Osteoblast (primary cell): ENCODE data around the gene PI4K2A. TPM values are rescaled to one million over a fixed set of nuclear protein-coding genes. Genes with fewer than 3 reads are reported as not detected.

Source experiments
- DNase-seq: peaks from one replicate; pipeline ENCODE4 v3.0.0; 2011; ENCODE audit warnings: low spot score, mixed read lengths; ENCODE audit not compliant: insufficient read length; ENCODE audit errors: missing footprints
- H2AFZ ChIP-seq: 2 replicates; pipeline ENCODE4 v1.6.0; 2011; ENCODE audit warnings: mild to moderate bottlenecking, low read length
- H3K27ac ChIP-seq: 2 replicates; pipeline ENCODE4 v1.5.1; 2011; ENCODE audit warnings: mild to moderate bottlenecking, low read depth, low read length, moderate library complexity
- H3K27me3 ChIP-seq: 2 replicates; pipeline ENCODE4 v1.6.0; 2012; ENCODE audit warnings: mild to moderate bottlenecking, control low read depth, inconsistent platforms, low read length, moderate library complexity; ENCODE audit not compliant: insufficient read depth
- H3K36me3 ChIP-seq: 2 replicates; pipeline ENCODE4 v1.5.1; 2011; ENCODE audit warnings: mild to moderate bottlenecking, low read length, control low read depth, moderate library complexity; ENCODE audit not compliant: insufficient read depth
- H3K4me1 ChIP-seq: 2 replicates; pipeline ENCODE4 v1.5.1; 2011; ENCODE audit warnings: mild to moderate bottlenecking, low read length, control low read depth, moderate library complexity; ENCODE audit not compliant: insufficient read depth
- H3K4me2 ChIP-seq: 2 replicates; pipeline ENCODE4 v1.6.0; 2011; ENCODE audit warnings: mild to moderate bottlenecking, low read length; ENCODE audit not compliant: insufficient read depth
- H3K4me3 ChIP-seq: fragments of 200-600 bp; sonication (generic); 3 replicates; pipeline ENCODE4 v1.5.1; 2012; ENCODE audit warnings: mild to moderate bottlenecking, low read length, inconsistent platforms; ENCODE audit not compliant: insufficient read depth
- H3K79me2 ChIP-seq: 2 replicates; pipeline ENCODE4 v1.6.0; 2012; ENCODE audit warnings: mild to moderate bottlenecking, low read length, control low read depth, inconsistent platforms; ENCODE audit not compliant: insufficient read depth
- H3K9me3 ChIP-seq: 2 replicates; pipeline ENCODE4 v1.5.1; 2011; ENCODE audit warnings: low read depth, low read length, control low read depth
- H4K20me1 ChIP-seq: 2 replicates; pipeline ENCODE4 v1.6.0; 2012; ENCODE audit warnings: mild to moderate bottlenecking, low read length, control low read depth; ENCODE audit not compliant: insufficient read depth
- CTCF ChIP-seq: IDR thresholded peaks from 2 replicates; pipeline ENCODE4 v1.5.1; 2011; ENCODE audit warnings: mild to moderate bottlenecking, low read depth, low read length, moderate library complexity; ENCODE audit errors: extremely low read depth
- total RNA-seq: library from RNA; depleted of rRNA; stranded (reverse); fragments of >200 nt; gene quantifications from 2 replicates; pipeline ENCODE4 v1.2.3, GENCODE V29; 2012

Gene PI4K2A
- total RNA-seq, 1 donor, result 23.5 TPM

- TF ChIP-seq CTCF, result peak; percentile 93
- DNase-seq, result peak; percentile 88
- H3K4me2 ChIP-seq, result no peak overlapping the region
- H3K9me3 ChIP-seq, result no peaks in the 10 kb centered on the region
- H3K27ac ChIP-seq, result no peak overlapping the region
- no peaks in the 10 kb centered on the region for H3K27me3 ChIP-seq
- H4K20me1 ChIP-seq, result no peaks in the 10 kb centered on the region
- H3K36me3 ChIP-seq, result no peaks in the 10 kb centered on the region
- H3K4me3 ChIP-seq, result no peak overlapping the region
- no peaks in the 10 kb centered on the region for H3K79me2 ChIP-seq
- H3K4me1 ChIP-seq, result peaks cover 5% of the 10 kb centered on the region
- H2AFZ ChIP-seq, result peak overlapping the region; percentile 30
Observed at GRCh38 chr10:97701438-97702069, 61.1 kb downstream of the PI4K2A start.

GRCh38 chr10:97703398-97704067, 63.1 kb downstream of the PI4K2A start:
- no peak overlapping the region for H2AFZ ChIP-seq
- TF ChIP-seq CTCF, result no peak
- no peaks in the 10 kb centered on the region for H3K27me3 ChIP-seq
- no peaks in the 10 kb centered on the region for H3K79me2 ChIP-seq
- H3K4me2 ChIP-seq, result no peak overlapping the region
- H3K27ac ChIP-seq, result no peak overlapping the region
- DNase-seq, result no peak
- H3K9me3 ChIP-seq, result no peaks in the 10 kb centered on the region
- H3K36me3 ChIP-seq, result no peaks in the 10 kb centered on the region
- H3K4me3 ChIP-seq, result no peak overlapping the region
- no peaks in the 10 kb centered on the region for H4K20me1 ChIP-seq
- H3K4me1 ChIP-seq, result peaks cover 5% of the 10 kb centered on the region

GRCh38 chr10:97704341-97704740, 63.9 kb downstream of the PI4K2A start:
- no peak overlapping the region for H3K4me3 ChIP-seq
- no peak for TF ChIP-seq CTCF
- H3K36me3 ChIP-seq, result no peaks in the 10 kb centered on the region
- H3K4me1 ChIP-seq, result peaks cover 10% of the 10 kb centered on the region
- H3K27ac ChIP-seq, result no peak overlapping the region
- H2AFZ ChIP-seq, result no peak overlapping the region
- H3K9me3 ChIP-seq, result no peaks in the 10 kb centered on the region
- H3K27me3 ChIP-seq, result no peaks in the 10 kb centered on the region
- no peaks in the 10 kb centered on the region for H4K20me1 ChIP-seq
- H3K79me2 ChIP-seq, result no peaks in the 10 kb centered on the region
- no peak for DNase-seq
- H3K4me2 ChIP-seq, result no peak overlapping the region

GRCh38 chr10:97705006-97705670, 64.7 kb downstream of the PI4K2A start:
- Histone ChIP-seq H3K9me3 (no peaks in the 10 kb centered on the region), H3K27ac (no peak overlapping the region), H3K4me3 (no peak overlapping the region), H3K79me2 (no peaks in the 10 kb centered on the region), H4K20me1 (no peaks in the 10 kb centered on the region), H3K36me3 (no peaks in the 10 kb centered on the region), H3K4me2 (no peak overlapping the region), H2AFZ (no peak overlapping the region), H3K4me1 (peaks cover 18% of the 10 kb centered on the region), H3K27me3 (no peaks in the 10 kb centered on the region)
- TF ChIP-seq CTCF, result no peak
- DNase-seq, result no peak
